HG03196 (cell line): ENCODE results near the gene ZNF407.

Experiments used
- ATAC-seq: cut with Tn5 transposase; IDR thresholded peaks from one replicate; pipeline ENCODE4 v1.9.1; 2021; ENCODE audit not compliant: unreplicated experiment

The ZNF407 gene

GRCh38 chr18:74820160-74820780 is 222.6 kb downstream of the ZNF407 start:
- no peak for ATAC-seq

GRCh38 chr18:74825460-74825859 is 227.8 kb downstream of the ZNF407 start:
- no peak for ATAC-seq

GRCh38 chr18:74826572-74826971 is 228.9 kb downstream of the ZNF407 start:
- no peak for ATAC-seq

GRCh38 chr18:74828200-74828599 is 230.5 kb downstream of the ZNF407 start:
- ATAC-seq, result no peak

GRCh38 chr18:74831571-74832250 is 234.0 kb downstream of the ZNF407 start:
- ATAC-seq, result no peak

- ATAC-seq, result no peak
Measured at GRCh38 chr18:74832381-74832780, 234.7 kb downstream of the ZNF407 start.

GRCh38 chr18:74832999-74833398 is 235.3 kb downstream of the ZNF407 start:
- no peak for ATAC-seq

GRCh38 chr18:74834424-74835309 is 237.0 kb downstream of the ZNF407 start:
- ATAC-seq, result no peak

GRCh38 chr18:74836296-74837139 is 238.8 kb downstream of the ZNF407 start:
- ATAC-seq, result no peak

GRCh38 chr18:74840492-74841167 is 243.0 kb downstream of the ZNF407 start:
- ATAC-seq, result no peak

GRCh38 chr18:74841248-74841647 is 243.6 kb downstream of the ZNF407 start:
- ATAC-seq, result no peak

- ATAC-seq, result no peak
Measured at GRCh38 chr18:74849301-74849700, 251.6 kb downstream of the ZNF407 start.

- ATAC-seq, result no peak
Measured at GRCh38 chr18:74856434-74856833, 258.8 kb downstream of the ZNF407 start.

- no peak for ATAC-seq
Measured at GRCh38 chr18:74856928-74857327, 259.3 kb downstream of the ZNF407 start.

- no peak for ATAC-seq
Measured at GRCh38 chr18:74857901-74858300, 260.2 kb downstream of the ZNF407 start.

- ATAC-seq, result no peak
Measured at GRCh38 chr18:74861154-74861553, 263.5 kb downstream of the ZNF407 start.

GRCh38 chr18:74862094-74862493 is 264.4 kb downstream of the ZNF407 start:
- no peak for ATAC-seq

- no peak for ATAC-seq
Measured at GRCh38 chr18:74866577-74866976, 268.9 kb downstream of the ZNF407 start.

- ATAC-seq, result no peak
Measured at GRCh38 chr18:74868461-74868860, 270.8 kb downstream of the ZNF407 start.
